Left lung (tissue), 10 donors: ENCODE data around the gene IFT88. TPM values are rescaled to one million over a fixed set of nuclear protein-coding genes. Genes with fewer than 3 reads are reported as not detected.

Experiments used
- ATAC-seq: fragments of 200-7000 bp; cut with Tn5 transposase; one replicate; pipeline ENCODE4 v1.9.1; 2020; ENCODE audit warnings: moderate library complexity
- DNase-seq, 4 donors: peaks; one replicate each; pipeline ENCODE4 v3.0.0-alpha.2; 2013 to 2020
- H3K27ac ChIP-seq, 2 donors: fragments of 200-600 bp; sonication (generic) in 1 of 2; one replicate each; pipeline versions ENCODE4 v1.5.0 to v1.8.0; 2020 to 2021
- H3K27me3 ChIP-seq, 2 donors: fragments of 200-600 bp; sonication (generic) in 1 of 2; one replicate each; pipeline versions ENCODE4 v1.5.0 to v1.8.0; 2020 to 2021
- H3K36me3 ChIP-seq, 2 donors: fragments of 200-600 bp; sonication (generic) in 1 of 2; one replicate each; pipeline versions ENCODE4 v1.5.0 to v1.8.0; 2020 to 2021
- H3K4me1 ChIP-seq, 2 donors: fragments of 200-600 bp; one replicate each; pipeline ENCODE4 v1.8.0; 2021
- H3K4me3 ChIP-seq, 2 donors: fragments of 200-600 bp; sonication (generic) in 1 of 2; one replicate each; pipeline versions ENCODE4 v1.5.0 to v1.8.0; 2020 to 2021; ENCODE audit warnings: mild to moderate bottlenecking in 1 of 2
- H3K9me3 ChIP-seq, 2 donors: fragments of 200-600 bp; sonication (generic) in 1 of 2; one replicate each; pipeline versions ENCODE4 v1.5.0 to v1.8.0; 2020 to 2021
- CTCF ChIP-seq, 2 donors: fragments of 200-600 bp; sonication (generic) in 1 of 2; IDR thresholded peaks; one replicate each; pipeline versions ENCODE4 v1.5.0 to v1.8.0; 2021; ENCODE audit warnings: antibody characterized with exemption in 2 of 2
- intact Hi-C, 2 donors: fragments of 100-400 bp; cut with DNase I; formaldehyde crosslinking; loops; one replicate each; pipeline versions ENCODE4 v1.11.2 to v1.14.2; 2022
- polyA plus RNA-seq, 6 donors: library from polyadenylated mRNA; unstranded; fragments of 120-200 nt; gene quantifications; one replicate each; pipeline ENCODE4 v1.2.1, GENCODE V29; 2013; ENCODE audit not compliant: insufficient read length in 6 of 6
- total RNA-seq, 2 donors: library from RNA; stranded (reverse); fragmentation: NEBNext Ultra II Directional; extraction: Animal tissue kit (Norgen Biotek cat#: 25700); gene quantifications; one replicate each; pipeline ENCODE4 v1.2.1, GENCODE V29; 2021
- donor health status: DM: no; HTN: yes; CAD: no.
- donor health status: DM: no; HTN: no; CAD: no.

Gene IFT88
- total and polyA plus RNA-seq, 8 donors, result 13.5 to 37.9 (median 35.8) TPM

GRCh38 chr13:20592606-20593005 lies 25.6 kb downstream of the IFT88 start:
- Histone ChIP-seq H3K27ac (no peak overlapping the region), H3K9me3 (no peaks in the 10 kb centered on the region), H3K4me1 (no peaks in the 10 kb centered on the region), H3K36me3 (peaks cover 0 to 12% of the 10 kb centered on the region in 2 donors), H3K4me3 (no peak overlapping the region), H3K27me3 (no peaks in the 10 kb centered on the region)
- intact Hi-C loops, result no loop called here
- no peak for TF ChIP-seq CTCF (IDR thresholded peaks at IDR 0.05)
- no peak for ATAC-seq
- DNase-seq, result no peak

- peaks cover 0 to 15% of the 10 kb centered on the region in 2 donors for H3K36me3 ChIP-seq
- no peak overlapping the region for H3K4me3 ChIP-seq
- H3K27ac ChIP-seq, result no peak overlapping the region
- H3K4me1 ChIP-seq, result no peaks in the 10 kb centered on the region
- ATAC-seq, result no peak
- no peak for DNase-seq
- no peaks in the 10 kb centered on the region for H3K27me3 ChIP-seq
- H3K9me3 ChIP-seq, result no peaks in the 10 kb centered on the region
- TF ChIP-seq CTCF (IDR thresholded peaks at IDR 0.05), result no peak
- intact Hi-C loops, result no loop called here
Observed at GRCh38 chr13:20594280-20594679, 27.3 kb downstream of the IFT88 start.

DNA sequence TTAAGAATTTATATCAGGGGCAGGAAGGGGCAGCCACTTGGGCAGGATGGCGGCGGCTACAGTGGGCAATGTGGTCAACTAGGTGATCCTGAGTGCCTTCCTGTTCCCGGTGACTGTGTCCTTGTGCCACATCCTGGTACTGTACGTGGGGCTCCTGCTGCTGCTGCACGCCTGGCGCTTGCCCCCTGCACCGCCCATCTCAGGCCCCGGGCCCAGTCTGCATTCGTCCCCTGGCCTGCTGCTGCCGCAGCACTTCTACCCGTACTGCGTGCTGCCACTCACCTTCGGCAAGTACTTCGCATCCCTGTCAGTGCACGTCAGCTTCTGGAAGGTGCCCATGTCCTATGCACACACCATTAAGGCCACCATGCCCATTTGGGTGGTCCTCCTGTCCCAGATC lies 40.1 kb downstream of the IFT88 start:
- Histone ChIP-seq H3K4me3 (no peak overlapping the region), H3K36me3 (peaks cover 0 to 36% of the 10 kb centered on the region in 2 donors), H3K9me3 (no peaks in the 10 kb centered on the region), H3K27ac (no peak overlapping the region), H3K4me1 (no peaks in the 10 kb centered on the region), H3K27me3 (no peaks in the 10 kb centered on the region)
- ATAC-seq (no peak), DNase-seq (no peak)
- TF ChIP-seq CTCF (IDR thresholded peaks at IDR 0.05), result no peak
- intact Hi-C loops, result no loop called here

DNA sequence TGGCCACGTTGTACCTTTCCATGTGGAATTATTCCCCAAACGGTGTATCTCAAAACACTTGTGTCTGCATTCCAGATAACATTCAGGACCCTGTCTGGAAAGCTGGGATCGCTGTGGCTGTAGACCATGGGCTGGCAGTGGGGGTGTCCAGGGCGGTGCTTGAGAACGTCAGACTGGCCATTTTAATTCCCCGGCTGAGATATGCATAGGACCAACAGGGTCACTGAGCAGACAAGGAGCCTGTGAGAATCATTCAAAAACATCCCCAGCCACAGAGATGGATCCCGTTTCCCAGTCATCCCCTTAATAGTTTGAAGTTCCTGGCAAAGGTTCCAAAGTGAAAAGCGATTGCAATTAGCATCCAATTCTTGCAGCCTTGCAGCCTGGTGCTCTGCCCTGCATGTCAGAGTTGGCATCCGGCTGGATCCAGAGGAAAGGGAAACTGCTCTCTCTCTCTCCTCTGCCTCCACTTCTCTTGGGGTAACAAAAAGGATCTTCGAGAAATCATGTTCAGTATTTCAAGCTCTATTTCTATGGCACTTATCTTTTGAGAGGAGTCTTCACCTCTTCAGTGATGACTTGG lies 41.6 kb downstream of the IFT88 start:
- peaks cover 0 to 36% of the 10 kb centered on the region in 2 donors for H3K36me3 ChIP-seq
- no peak overlapping the region for H3K4me3 ChIP-seq
- no peaks in the 10 kb centered on the region for H3K9me3 ChIP-seq
- TF ChIP-seq CTCF (IDR thresholded peaks at IDR 0.05), result no peak
- H3K27me3 ChIP-seq, result no peaks in the 10 kb centered on the region
- DNase-seq (no peak), ATAC-seq (no peak)
- intact Hi-C loops, result no loop called here
- H3K4me1 ChIP-seq, result no peaks in the 10 kb centered on the region
- no peak overlapping the region for H3K27ac ChIP-seq

DNA sequence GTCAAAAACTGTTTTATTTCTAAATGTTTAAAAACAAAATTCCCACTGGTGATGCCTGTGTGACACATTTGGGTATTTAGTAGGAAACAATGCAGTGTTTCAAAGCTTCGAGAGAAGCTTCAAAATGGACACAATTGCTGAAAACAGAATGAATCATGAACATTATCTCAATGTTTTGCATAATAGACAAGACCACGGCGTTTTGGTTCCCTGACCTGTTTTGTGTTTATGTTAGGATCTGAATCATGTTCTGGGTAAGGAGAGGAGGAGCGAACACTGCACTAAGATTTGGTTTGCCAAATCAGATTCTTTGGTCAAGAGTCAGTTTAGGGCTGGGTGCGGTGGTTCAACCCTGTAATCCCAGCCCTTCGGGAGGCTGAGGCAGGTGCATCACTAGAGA lies 42.2 kb downstream of the IFT88 start:
- ATAC-seq (no peak), DNase-seq (no peak)
- H3K27ac ChIP-seq, result no peak overlapping the region
- H3K36me3 ChIP-seq, result peaks cover 0 to 36% of the 10 kb centered on the region in 2 donors
- H3K4me1 ChIP-seq, result no peaks in the 10 kb centered on the region
- H3K9me3 ChIP-seq, result no peaks in the 10 kb centered on the region
- no peaks in the 10 kb centered on the region for H3K27me3 ChIP-seq
- TF ChIP-seq CTCF (IDR thresholded peaks at IDR 0.05), result no peak
- intact Hi-C loops, result no loop called here
- no peak overlapping the region for H3K4me3 ChIP-seq
